ENCODE measurements around the gene XDH. TPM values are rescaled to one million over a fixed set of nuclear protein-coding genes. Genes with fewer than 3 reads are reported as not detected.

XDH gene
- polyA plus RNA-seq, 1 of the 3 experiments (the other 2 are of a cell fraction) = 0.33 TPM

DNA sequence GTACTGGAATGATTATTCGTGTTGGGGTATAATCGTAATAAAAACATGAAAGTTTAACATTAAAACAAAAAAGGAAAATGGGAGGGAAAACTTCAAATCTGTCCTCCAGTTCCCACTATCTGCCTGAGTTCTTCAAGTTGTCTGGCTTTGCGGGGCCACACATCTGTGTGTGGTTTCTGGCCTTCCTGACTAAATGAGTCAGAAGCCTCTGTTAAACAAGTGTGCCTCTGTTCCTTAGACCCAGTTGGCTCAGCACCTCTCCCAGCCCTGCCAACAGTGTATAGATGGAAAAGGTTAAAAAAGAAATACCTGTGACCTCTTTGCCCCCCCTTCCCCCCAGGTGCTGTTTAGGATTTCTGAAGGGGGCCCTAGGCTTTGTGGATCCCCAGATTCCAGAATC is 30.2 kb downstream of the XDH start (continued):
- TF ChIP-seq, protein P1, sequence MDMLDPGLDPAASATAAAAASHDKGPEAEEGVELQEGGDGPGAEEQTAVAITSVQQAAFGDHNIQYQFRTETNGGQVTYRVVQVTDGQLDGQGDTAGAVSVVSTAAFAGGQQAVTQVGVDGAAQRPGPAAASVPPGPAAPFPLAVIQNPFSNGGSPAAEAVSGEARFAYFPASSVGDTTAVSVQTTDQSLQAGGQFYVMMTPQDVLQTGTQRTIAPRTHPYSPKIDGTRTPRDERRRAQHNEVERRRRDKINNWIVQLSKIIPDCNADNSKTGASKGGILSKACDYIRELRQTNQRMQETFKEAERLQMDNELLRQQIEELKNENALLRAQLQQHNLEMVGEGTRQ (IDR thresholded peaks at IDR 0.05; ENCODE audit: borderline replicate concordance, low read depth, low read length) = no peak
- TF ChIP-seq RFX5 (IDR thresholded peaks at IDR 0.05; ENCODE audit: low read length) = no peak
- TF ChIP-seq, protein P2, sequence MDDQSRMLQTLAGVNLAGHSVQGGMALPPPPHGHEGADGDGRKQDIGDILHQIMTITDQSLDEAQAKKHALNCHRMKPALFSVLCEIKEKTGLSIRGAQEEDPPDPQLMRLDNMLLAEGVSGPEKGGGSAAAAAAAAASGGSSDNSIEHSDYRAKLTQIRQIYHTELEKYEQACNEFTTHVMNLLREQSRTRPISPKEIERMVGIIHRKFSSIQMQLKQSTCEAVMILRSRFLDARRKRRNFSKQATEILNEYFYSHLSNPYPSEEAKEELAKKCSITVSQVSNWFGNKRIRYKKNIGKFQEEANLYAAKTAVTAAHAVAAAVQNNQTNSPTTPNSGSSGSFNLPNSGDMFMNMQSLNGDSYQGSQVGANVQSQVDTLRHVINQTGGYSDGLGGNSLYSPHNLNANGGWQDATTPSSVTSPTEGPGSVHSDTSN (IDR thresholded peaks at IDR 0.05) = peak; percentile 58; the same call in 1 of the 2 replicates
- TF ChIP-seq NRF1 (IDR thresholded peaks at IDR 0.05; ENCODE audit: low read depth, low read length) = no peak
- TF ChIP-seq, protein P3, sequence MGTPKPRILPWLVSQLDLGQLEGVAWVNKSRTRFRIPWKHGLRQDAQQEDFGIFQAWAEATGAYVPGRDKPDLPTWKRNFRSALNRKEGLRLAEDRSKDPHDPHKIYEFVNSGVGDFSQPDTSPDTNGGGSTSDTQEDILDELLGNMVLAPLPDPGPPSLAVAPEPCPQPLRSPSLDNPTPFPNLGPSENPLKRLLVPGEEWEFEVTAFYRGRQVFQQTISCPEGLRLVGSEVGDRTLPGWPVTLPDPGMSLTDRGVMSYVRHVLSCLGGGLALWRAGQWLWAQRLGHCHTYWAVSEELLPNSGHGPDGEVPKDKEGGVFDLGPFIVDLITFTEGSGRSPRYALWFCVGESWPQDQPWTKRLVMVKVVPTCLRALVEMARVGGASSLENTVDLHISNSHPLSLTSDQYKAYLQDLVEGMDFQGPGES (IDR thresholded peaks at IDR 0.05; ENCODE audit: low read depth, low read length) = no peak

DNA sequence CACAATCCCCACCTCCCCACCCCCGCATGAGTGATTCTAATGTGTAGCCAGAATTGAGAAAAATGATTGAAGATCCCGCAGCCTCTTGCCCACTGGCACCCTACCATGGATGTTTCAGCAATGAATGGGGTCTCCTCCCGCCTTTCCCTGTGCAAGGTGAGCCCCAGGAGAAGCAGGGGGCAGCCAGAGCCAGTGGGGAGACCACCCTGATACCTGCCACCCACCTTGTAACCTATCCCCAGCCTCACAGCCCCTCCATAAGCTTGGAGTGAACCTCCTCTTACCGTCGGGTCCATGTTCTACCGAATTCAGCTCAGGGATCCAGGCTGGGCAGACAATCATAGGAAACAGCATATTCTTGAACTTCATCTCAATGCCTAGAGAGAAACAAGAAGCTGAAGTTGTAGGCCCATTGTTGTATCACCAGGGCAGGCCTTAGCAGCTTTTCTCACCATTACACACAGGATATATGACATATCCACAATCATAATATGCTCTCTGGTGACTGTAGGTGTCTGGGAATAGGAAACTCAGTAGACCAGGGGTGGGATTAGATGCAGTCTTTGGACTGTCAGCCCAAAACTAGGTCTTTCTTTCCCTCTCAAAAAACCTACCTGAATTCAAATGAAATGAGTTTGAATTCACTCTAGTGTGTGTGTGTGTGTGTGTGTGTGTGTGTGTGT is 30.9 kb downstream of the XDH start:
- H3K4me3 ChIP-seq (ENCODE audit: low read depth in 2 of 2, low read length in 1 of 2) = no peak overlapping the region
- H3K4me1 ChIP-seq (ENCODE audit: control insufficient read depth in 1 of 2, insufficient read depth in 2 of 2, low read depth in 1 of 2, low read length in 1 of 2) = peaks cover 0 to 28% of the 10 kb centered on the region in 2 experiments; a peak in 2 of 4 replicates
- H3K4me2 ChIP-seq = peak overlapping the region; percentile 17; the same call in 1 of the 2 replicates
- no peak for DNase-seq
- peak overlapping the region; percentile 76 for H3K9ac ChIP-seq
- H4K20me1 ChIP-seq (ENCODE audit: insufficient read depth) = no peaks in the 10 kb centered on the region
- WGBS (ENCODE audit: low lambda C conversion rate) = 83% methylated on average over 6 of the region's 6 CpGs
- TF ChIP-seq FOXM1 (IDR thresholded peaks at IDR 0.05; ENCODE audit: low read depth) (no peak), MEF2A (IDR thresholded peaks at IDR 0.05; ENCODE audit: borderline replicate concordance, low read depth) (no peak), FOXJ3 (CRISPR knock-in tag; IDR thresholded peaks at IDR 0.05) (no peak), EP300 (IDR thresholded peaks at IDR 0.05; ENCODE audit: borderline replicate concordance in 1 of 2, low read depth in 1 of 2, low read length in 1 of 2) (no peak), ELF1 (IDR thresholded peaks at IDR 0.05) (no peak), JUND (IDR thresholded peaks at IDR 0.05) (no peak), TCF12 (IDR thresholded peaks at IDR 0.05) (no peak), SMC3 (IDR thresholded peaks at IDR 0.05; ENCODE audit: low read depth, low read length) (no peak), SIN3A (IDR thresholded peaks at IDR 0.05; ENCODE audit: borderline replicate concordance, low read depth, low read length) (no peak)
- TF ChIP-seq, protein P4, sequence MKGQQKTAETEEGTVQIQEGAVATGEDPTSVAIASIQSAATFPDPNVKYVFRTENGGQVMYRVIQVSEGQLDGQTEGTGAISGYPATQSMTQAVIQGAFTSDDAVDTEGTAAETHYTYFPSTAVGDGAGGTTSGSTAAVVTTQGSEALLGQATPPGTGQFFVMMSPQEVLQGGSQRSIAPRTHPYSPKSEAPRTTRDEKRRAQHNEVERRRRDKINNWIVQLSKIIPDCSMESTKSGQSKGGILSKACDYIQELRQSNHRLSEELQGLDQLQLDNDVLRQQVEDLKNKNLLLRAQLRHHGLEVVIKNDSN (IDR thresholded peaks at IDR 0.05; ENCODE audit: borderline replicate concordance, low read depth) = no peak
- TF ChIP-seq, protein P1 (IDR thresholded peaks at IDR 0.05; ENCODE audit: borderline replicate concordance, low read depth, low read length) = no peak
- TF ChIP-seq, protein P2 (IDR thresholded peaks at IDR 0.05) = no peak
- H3K36me3 ChIP-seq (replicated peaks in 1 of 2; ENCODE audit: control insufficient read depth in 1 of 2, insufficient read depth in 2 of 2, low read length in 1 of 2) = no peaks in the 10 kb centered on the region
- H3F3A ChIP-seq (replicated peaks; ENCODE audit: insufficient read depth) = peaks cover 23% of the 10 kb centered on the region
- H3K79me2 ChIP-seq (ENCODE audit: insufficient read depth) = no peaks in the 10 kb centered on the region
- POLR2A ChIA-PET = no interaction called here
- peak overlapping the region in 1 of 2 experiments; percentile 92; a peak in 2 of 4 replicates for H3K27ac ChIP-seq (ENCODE audit: low read depth in 2 of 2, low read length in 1 of 2)
- CTCF ChIA-PET = interaction anchor here (1.0 to 1.4 kb wide), 3 partner anchors 9 to 30 kb away, joined by 3 read pairs; no protein-coding TSS in a partner anchor
- no peaks in the 10 kb centered on the region for H3K9me2 ChIP-seq
- no peaks in the 10 kb centered on the region for H3K9me3 ChIP-seq
- no peaks in the 10 kb centered on the region for H3K27me3 ChIP-seq (ENCODE audit: insufficient read depth)
- peak overlapping the region; percentile 40; the same call in 1 of the 2 replicates for H2AFZ ChIP-seq (ENCODE audit: low read depth)

Measured in SK-N-SH (cell line).